Epidermal melanocyte (primary cell): ENCODE measurements around the gene DDX18.

Source experiments
- DNase-seq: peaks from one replicate; pipeline ENCODE4 v3.0.0; 2011; ENCODE audit warnings: low spot score; ENCODE audit not compliant: insufficient read length

DDX18 gene

GRCh38 chr2:117833911-117834310 lies 19.4 kb downstream of the DDX18 start:
- DNase-seq, result no peak

GRCh38 chr2:117834992-117835391 lies 20.5 kb downstream of the DDX18 start:
- no peak for DNase-seq

GRCh38 chr2:117835990-117836760 lies 21.7 kb downstream of the DDX18 start:
- DNase-seq, result peak; percentile 81

GRCh38 chr2:117845304-117845703 lies 30.8 kb downstream of the DDX18 start:
- DNase-seq, result no peak

GRCh38 chr2:117850015-117850414 lies 35.5 kb downstream of the DDX18 start:
- DNase-seq, result no peak

GRCh38 chr2:117850461-117850860 lies 36.0 kb downstream of the DDX18 start:
- no peak for DNase-seq

GRCh38 chr2:117851969-117852368 lies 37.5 kb downstream of the DDX18 start:
- DNase-seq, result no peak

- DNase-seq, result no peak
These were observed 38.8 kb downstream of the DDX18 start for GRCh38 chr2:117853316-117853715.

- no peak for DNase-seq
These were observed 39.4 kb downstream of the DDX18 start for GRCh38 chr2:117853873-117854272.

- no peak for DNase-seq
These were observed 40.1 kb downstream of the DDX18 start for GRCh38 chr2:117854610-117855009.

- DNase-seq, result no peak
These were observed 41.4 kb downstream of the DDX18 start for GRCh38 chr2:117855886-117856285.

GRCh38 chr2:117856415-117857210 lies 42.1 kb downstream of the DDX18 start:
- DNase-seq, result peak; percentile 25

- no peak for DNase-seq
These were observed 43.8 kb downstream of the DDX18 start for GRCh38 chr2:117858336-117858735.

- DNase-seq, result no peak
These were observed 44.5 kb downstream of the DDX18 start for GRCh38 chr2:117858892-117859531.

- DNase-seq, result no peak
These were observed 45.0 kb downstream of the DDX18 start for GRCh38 chr2:117859532-117859911.

GRCh38 chr2:117859924-117860647 lies 45.6 kb downstream of the DDX18 start:
- DNase-seq, result no peak

- DNase-seq, result no peak
These were observed 48.0 kb downstream of the DDX18 start for GRCh38 chr2:117862459-117862858.

GRCh38 chr2:117875786-117876185 lies 61.3 kb downstream of the DDX18 start:
- DNase-seq, result no peak

- DNase-seq, result no peak
These were observed 64.5 kb downstream of the DDX18 start for GRCh38 chr2:117879003-117879402.
